ENCODE data around the gene MTARC1.

MTARC1 gene

GRCh38 chr1:220786337-220787068, at the start of gene MTARC1:
MTARC1 (plus strand) TSS chr1:220786913; CDS start chr1:220786945, 32 bp downstream.
- DNase-seq, result peak; percentile 75

GRCh38 chr1:220741349-220741748, 45.4 kb upstream of the MTARC1 start:
- no peak for DNase-seq

GRCh38 chr1:220741825-220742224, 44.9 kb upstream of the MTARC1 start:
- DNase-seq, result no peak

- DNase-seq, result no peak
These were observed 44.2 kb upstream of the MTARC1 start for GRCh38 chr1:220742520-220742919.

- no peak for DNase-seq
These were observed 39.9 kb upstream of the MTARC1 start for GRCh38 chr1:220746851-220747250.

- DNase-seq, result no peak
These were observed 39.1 kb upstream of the MTARC1 start for GRCh38 chr1:220747437-220748088.

- no peak for DNase-seq
These were observed 38.4 kb upstream of the MTARC1 start, which contains the start of gene MTARC2 for GRCh38 chr1:220748089-220748934. MTARC2 (plus strand) TSS chr1:220748322; CDS start chr1:220748532, 210 bp downstream.

GRCh38 chr1:220748936-220749335, 37.8 kb upstream of the MTARC1 start:
- DNase-seq, result no peak

GRCh38 chr1:220750131-220750515, 36.6 kb upstream of the MTARC1 start:
- DNase-seq, result no peak

- DNase-seq, result no peak
These were observed 35.6 kb upstream of the MTARC1 start for GRCh38 chr1:220751111-220751510.

GRCh38 chr1:220754212-220754917, 32.3 kb upstream of the MTARC1 start:
- DNase-seq, result no peak

- no peak for DNase-seq
These were observed 31.8 kb upstream of the MTARC1 start for GRCh38 chr1:220754918-220755295.

GRCh38 chr1:220755309-220755708, 31.4 kb upstream of the MTARC1 start:
- no peak for DNase-seq

GRCh38 chr1:220757441-220757840, 29.3 kb upstream of the MTARC1 start:
- no peak for DNase-seq

- no peak for DNase-seq
These were observed 27.6 kb upstream of the MTARC1 start for GRCh38 chr1:220759147-220759546.

- peak; percentile 40 for DNase-seq
These were observed 24.9 kb upstream of the MTARC1 start for GRCh38 chr1:220761688-220762427.

GRCh38 chr1:220764757-220765156, 22.0 kb upstream of the MTARC1 start:
- DNase-seq, result no peak

GRCh38 chr1:220767312-220768125, 19.2 kb upstream of the MTARC1 start:
- no peak for DNase-seq

GRCh38 chr1:220768126-220768601, 18.5 kb upstream of the MTARC1 start:
- no peak for DNase-seq

- DNase-seq, result no peak
These were observed 17.5 kb upstream of the MTARC1 start for GRCh38 chr1:220769205-220769604.

Data from NCI-H2171 treated with DMSO at 0.1 percent for 48 hours (cell line).